B cell (primary cell): ENCODE measurements around the gene SLC13A3. TPM values are rescaled to one million over a fixed set of nuclear protein-coding genes. Genes with fewer than 3 reads are reported as not detected.

Experiments used
- ATAC-seq: fragments of 200-7000 bp; cut with Tn5 transposase; one replicate; pipeline ENCODE4 v1.10.0; 2021; ENCODE audit warnings: low read depth, mild to moderate bottlenecking, moderate number of reproducible peaks, moderate library complexity
- CTCF ChIA-PET: fragments of 350-600 bp; sonication (Branson Sonifier 250); formaldehyde crosslinking; loops from one replicate; lab custom pipeline; 2021; ENCODE audit warnings: antibody characterized with exemption, inconsistent platforms; lab: Charles Lee
- POLR2A ChIA-PET: fragments of 350-600 bp; sonication (Branson Sonifier 250); formaldehyde crosslinking; loops from one replicate; lab custom pipeline; 2021; ENCODE audit warnings: antibody characterized with exemption; lab: Charles Lee
- DNase-seq: peaks from one replicate; pipeline ENCODE4 v3.0.0; 2013
- H2AFZ ChIP-seq: 2 replicates; pipeline ENCODE4 v1.6.1; 2012; ENCODE audit warnings: mild to moderate bottlenecking, low read depth, low read length; ENCODE audit not compliant: insufficient read depth, poor library complexity, severe bottlenecking
- H3K27ac ChIP-seq, 2 donors: 1 replicate in 1 of 2; 2 replicates in 1 of 2; pipeline ENCODE4 v1.5.1; 2012 to 2013; ENCODE audit warnings: low read length in 2 of 2, mild to moderate bottlenecking in 2 of 2, moderate library complexity in 1 of 2
- H3K27me3 ChIP-seq, 4 experiments: fragments of 200-600 bp in 1 of 4; sonication (generic) in 1 of 4; replicated peaks in 1 of 4; 1 replicate in 2 of 4; 2 replicates in 2 of 4; pipeline versions ENCODE4 v1.6.1 to v1.7.0; 2013 to 2016; ENCODE audit warnings: low read length in 3 of 4, mild to moderate bottlenecking in 2 of 4, mixed read lengths in 1 of 4, moderate library complexity in 1 of 4; ENCODE audit not compliant: insufficient read depth in 4 of 4, control insufficient read depth in 3 of 4; ENCODE audit errors: control extremely low read depth in 1 of 4
- H3K36me3 ChIP-seq, 2 experiments: replicated peaks in 1 of 2; 1 replicate in 1 of 2; 2 replicates in 1 of 2; pipeline versions ENCODE4 v1.6.1 to v1.7.1; 2013; ENCODE audit warnings: low read length in 1 of 2; ENCODE audit not compliant: insufficient read depth in 2 of 2, control insufficient read depth in 1 of 2; ENCODE audit errors: control extremely low read depth in 1 of 2, extremely low read depth in 1 of 2
- H3K4me1 ChIP-seq, 2 donors: fragments of 200-600 bp in 1 of 2; sonication (generic) in 1 of 2; 1 replicate in 1 of 2; 2 replicates in 1 of 2; pipeline versions ENCODE4 v1.5.1 to v1.6.1; 2013 to 2017; ENCODE audit warnings: low read length in 2 of 2; ENCODE audit not compliant: control insufficient read depth in 2 of 2, insufficient read depth in 2 of 2
- H3K4me2 ChIP-seq: replicated peaks from 2 replicates; pipeline ENCODE3; 2012; ENCODE audit warnings: mild to moderate bottlenecking, low read depth, low read length; ENCODE audit not compliant: poor library complexity, severe bottlenecking
- H3K4me3 ChIP-seq, 5 experiments: fragments of 200-600 bp in 1 of 5; sonication (generic) in 1 of 5; 1 replicate in 3 of 5; 2 replicates in 2 of 5; pipeline versions ENCODE4 v1.5.1 to v1.7.0; 2011 to 2016; ENCODE audit warnings: low read length in 4 of 5, mild to moderate bottlenecking in 4 of 5, low read depth in 2 of 5, control low read depth in 1 of 5, moderate library complexity in 1 of 5; ENCODE audit not compliant: insufficient read depth in 1 of 5; ENCODE audit errors: control extremely low read depth in 1 of 5, extremely low read depth in 1 of 5
- H3K79me2 ChIP-seq: fragments of 200-600 bp; sonication (generic); one replicate; pipeline ENCODE4 v1.6.0; 2016; ENCODE audit warnings: low read length; ENCODE audit not compliant: control insufficient read depth, insufficient read depth
- H3K9ac ChIP-seq: fragments of 200-600 bp; sonication (generic); 2 replicates; pipeline ENCODE4 v1.6.1; 2017; ENCODE audit warnings: mild to moderate bottlenecking, low read length, moderate library complexity
- H3K9me3 ChIP-seq, 3 donors: one replicate each; pipeline versions ENCODE4 v1.6.1 to v1.7.1; 2013; ENCODE audit warnings: low read length in 2 of 3; ENCODE audit not compliant: control insufficient read depth in 2 of 3, insufficient read depth in 1 of 3; ENCODE audit errors: control extremely low read depth in 1 of 3
- H4K20me1 ChIP-seq: 2 replicates; pipeline ENCODE4 v1.6.0; 2012; ENCODE audit warnings: mild to moderate bottlenecking, low read length; ENCODE audit not compliant: insufficient read depth, control insufficient read depth, poor library complexity, severe bottlenecking
- H3K27ac Mint-ChIP-seq: one replicate; pipeline ENCODE4 v1.8.0; 2021; ENCODE audit warnings: mixed read lengths
- H3K27me3 Mint-ChIP-seq: one replicate; pipeline ENCODE4 v1.8.0; 2021; ENCODE audit warnings: mixed read lengths
- H3K4me1 Mint-ChIP-seq: one replicate; pipeline ENCODE4 v1.8.0; 2021; ENCODE audit warnings: mixed read lengths
- H3K4me3 Mint-ChIP-seq: one replicate; pipeline ENCODE4 v1.8.0; 2021; ENCODE audit warnings: mixed read lengths
- H3K9me3 Mint-ChIP-seq: one replicate; pipeline ENCODE4 v1.8.0; 2022; ENCODE audit warnings: mixed read lengths; ENCODE audit not compliant: insufficient read depth
- CTCF ChIP-seq: fragments of 200-600 bp; IDR thresholded peaks from one replicate; pipeline ENCODE4 v1.8.0; 2022; ENCODE audit warnings: antibody characterized with exemption, mild to moderate bottlenecking
- EZH2 ChIP-seq: IDR thresholded peaks from 2 replicates; pipeline ENCODE4 v1.6.1; 2012; ENCODE audit warnings: borderline replicate concordance, low read depth, mild to moderate bottlenecking, moderate library complexity, low read length; ENCODE audit not compliant: insufficient read depth, poor library complexity, severe bottlenecking
- WGBS: methylation state at CpG from one replicate; pipeline ENCODE4 v1.1.5; 2013; ENCODE audit warnings: missing lambda C conversion rate; ENCODE audit not compliant: insufficient coverage; 5-methylcytosine and 5-hydroxymethylcytosine counted together
- intact Hi-C: fragments of 100-400 bp; cut with micrococcal nuclease; formaldehyde crosslinking; loops from one replicate; pipeline ENCODE4 v1.10.0; 2022
- polyA plus RNA-seq: library from polyadenylated mRNA; depleted of rRNA; stranded (reverse); fragments of >200 nt; gene quantifications from 2 replicates; pipeline ENCODE4 v1.2.3, GENCODE V29; 2012
- total RNA-seq, 2 donors: library from RNA; stranded (reverse); fragments of 120-200 nt in 1 of 2; gene quantifications; 1 replicate in 1 of 2; 2 replicates in 1 of 2; pipeline versions ENCODE4 v1.2.3 to v1.2.4, GENCODE V29; 2013 to 2022

Gene SLC13A3
- total and polyA plus RNA-seq, 2 donors (not counting 1 experiment from before 2014, with no cell fraction given): 0.09 to 0.20 TPM

GRCh38 chr20:46541229-46541935 lies 109.9 kb downstream of the SLC13A3 start:
- Mint-ChIP-seq H3K4me1 (peaks cover 11% of the 10 kb centered on the region), H3K27me3 (peaks cover 13% of the 10 kb centered on the region), H3K27ac (no peak overlapping the region), H3K4me3 (no peak overlapping the region), H3K9me3 (no peaks in the 10 kb centered on the region)
- CTCF ChIA-PET: no interaction called here
- no peak for ATAC-seq
- H3K9ac ChIP-seq: no peak overlapping the region
- no peaks in the 10 kb centered on the region for H4K20me1 ChIP-seq
- no peaks in the 10 kb centered on the region for H3K9me3 ChIP-seq
- no peak overlapping the region for H3K4me2 ChIP-seq
- DNase-seq: no peak
- POLR2A ChIA-PET: no interaction called here
- H3K36me3 ChIP-seq: no peaks in the 10 kb centered on the region
- H3K4me3 ChIP-seq: no peak overlapping the region
- no peaks in the 10 kb centered on the region for H3K79me2 ChIP-seq
- no peak for TF ChIP-seq CTCF
- TF ChIP-seq EZH2: no peak
- WGBS: 82% methylated on average over 29 of the region's 36 CpGs
- peaks cover 12 to 16% of the 10 kb centered on the region in 2 donors for H3K4me1 ChIP-seq
- no peak overlapping the region for H2AFZ ChIP-seq
- intact Hi-C loops: no loop called here
- peaks cover 0 to 8% (median 3%) of the 10 kb centered on the region in 4 experiments for H3K27me3 ChIP-seq
- H3K27ac ChIP-seq: no peak overlapping the region

- H3K27me3 Mint-ChIP-seq: peaks cover 17% of the 10 kb centered on the region
- no peak overlapping the region for H3K27ac Mint-ChIP-seq
- no peak overlapping the region for H2AFZ ChIP-seq
- no peak overlapping the region for H3K9ac ChIP-seq
- DNase-seq (no peak), ATAC-seq (no peak)
- H3K79me2 ChIP-seq: no peaks in the 10 kb centered on the region
- no peaks in the 10 kb centered on the region for H3K9me3 Mint-ChIP-seq
- intact Hi-C loops: no loop called here
- H3K4me1 ChIP-seq: peaks cover 0 to 5% of the 10 kb centered on the region in 2 donors
- peaks cover 0 to 8% (median 3%) of the 10 kb centered on the region in 4 experiments for H3K27me3 ChIP-seq
- H3K27ac ChIP-seq: no peak overlapping the region
- no peak overlapping the region for H3K4me3 ChIP-seq
- H3K4me1 Mint-ChIP-seq: peaks cover 2% of the 10 kb centered on the region
- 100% methylated on average over 1 of the region's 2 CpGs for WGBS
- ChIA-PET CTCF (no interaction called here), POLR2A (no interaction called here)
- no peak for TF ChIP-seq CTCF
- TF ChIP-seq EZH2: no peak
- H3K36me3 ChIP-seq: no peaks in the 10 kb centered on the region
- no peak overlapping the region for H3K4me3 Mint-ChIP-seq
- no peaks in the 10 kb centered on the region for H4K20me1 ChIP-seq
- no peak overlapping the region for H3K4me2 ChIP-seq
- H3K9me3 ChIP-seq: no peaks in the 10 kb centered on the region
Measured at GRCh38 chr20:46539113-46539512, 112.1 kb downstream of the SLC13A3 start.
